ENCODE measurements around the gene CGB1. TPM values are rescaled to one million over a fixed set of nuclear protein-coding genes. Genes with fewer than 3 reads are reported as not detected.

CGB1 gene
- total and polyA plus RNA-seq, 2 of the 8 experiments (the other 6 are each of a cell fraction or from before 2014, with no cell fraction given) = not detected

DNA sequence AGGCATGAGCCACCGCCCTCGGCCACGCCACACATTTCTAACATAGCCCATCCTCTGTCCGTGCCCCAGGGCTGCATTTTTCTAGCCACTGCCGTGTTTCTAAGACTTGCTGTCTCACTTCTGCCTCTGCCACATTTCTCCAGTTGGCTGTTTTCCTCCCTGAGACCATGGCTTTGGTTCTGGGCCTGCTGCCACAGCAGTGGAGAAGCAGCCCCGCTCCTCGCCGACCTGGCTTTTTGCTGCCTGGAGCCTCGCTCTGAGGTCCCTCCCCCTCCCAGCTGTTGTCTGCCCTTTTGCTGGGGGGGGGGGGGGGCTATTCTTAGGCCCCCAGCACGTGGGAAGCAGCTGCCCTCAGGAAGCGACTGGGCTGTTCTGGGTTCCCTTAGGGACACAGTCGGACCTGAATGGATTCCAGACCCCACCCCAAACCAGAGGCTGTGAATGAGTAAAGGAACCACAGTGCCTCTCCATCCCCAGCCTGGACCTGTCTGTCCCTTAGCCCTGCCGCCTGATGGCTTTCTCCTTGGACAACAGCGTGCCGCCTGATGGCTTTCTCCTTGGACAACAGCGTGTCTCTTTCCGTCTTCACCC, 46.9 kb downstream of the CGB1 start (continued):
- TF ChIP-seq CHD7 (IDR thresholded peaks at IDR 0.05; ENCODE audit: insufficient replicate concordance, low read length) = no peak
- no peak for TF ChIP-seq MAX (IDR thresholded peaks at IDR 0.05)
- TF ChIP-seq MAFK (IDR thresholded peaks at IDR 0.05; ENCODE audit: low read depth, low read length) = no peak
- TF ChIP-seq NANOG (IDR thresholded peaks at IDR 0.05; ENCODE audit: insufficient read depth, low read depth, low read length, poor library complexity, severe bottlenecking) = no peak
- TF ChIP-seq CHD2 (IDR thresholded peaks at IDR 0.05; ENCODE audit: low read length) = no peak
- TF ChIP-seq SAP30 (IDR thresholded peaks at IDR 0.05; ENCODE audit: insufficient read depth, insufficient replicate concordance, low read length) = no peak
- no peak for TF ChIP-seq BCL11A (IDR thresholded peaks at IDR 0.05; ENCODE audit: low read depth in 2 of 2, low read length in 2 of 2)

All from H1 (cell line).